ENCODE data around the gene ERC2.

The ERC2 gene

DNA sequence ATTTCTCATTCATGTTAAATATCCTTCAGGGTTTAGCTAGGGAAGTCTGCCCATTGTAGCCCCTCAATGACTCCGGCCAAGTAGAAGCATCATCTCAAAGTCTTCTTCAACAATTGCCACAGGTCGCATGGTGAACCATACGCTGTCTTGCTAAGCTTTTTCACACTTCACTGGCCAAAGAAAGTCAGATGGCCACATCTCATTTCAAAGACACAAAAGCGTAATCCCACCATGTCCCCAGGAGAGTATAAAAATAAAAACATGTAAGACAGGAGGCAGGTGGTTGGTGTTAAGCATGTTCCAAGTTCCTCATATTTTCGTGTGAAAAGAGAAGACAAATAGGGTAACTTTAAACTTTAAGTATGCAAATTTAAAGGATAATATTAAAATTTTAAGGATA, 147.4 kb downstream of the ERC2 start:
- H3K79me2 ChIP-seq (ENCODE audit: insufficient read depth, low read length): no peaks in the 10 kb centered on the region
- H3K9ac ChIP-seq (ENCODE audit: low read depth, low read length, poor library complexity, severe bottlenecking): no peak overlapping the region
- no peak for TF ChIP-seq EZH2phosphoT487 (IDR thresholded peaks at IDR 0.05; ENCODE audit: borderline replicate concordance)
- TF ChIP-seq, protein P1, sequence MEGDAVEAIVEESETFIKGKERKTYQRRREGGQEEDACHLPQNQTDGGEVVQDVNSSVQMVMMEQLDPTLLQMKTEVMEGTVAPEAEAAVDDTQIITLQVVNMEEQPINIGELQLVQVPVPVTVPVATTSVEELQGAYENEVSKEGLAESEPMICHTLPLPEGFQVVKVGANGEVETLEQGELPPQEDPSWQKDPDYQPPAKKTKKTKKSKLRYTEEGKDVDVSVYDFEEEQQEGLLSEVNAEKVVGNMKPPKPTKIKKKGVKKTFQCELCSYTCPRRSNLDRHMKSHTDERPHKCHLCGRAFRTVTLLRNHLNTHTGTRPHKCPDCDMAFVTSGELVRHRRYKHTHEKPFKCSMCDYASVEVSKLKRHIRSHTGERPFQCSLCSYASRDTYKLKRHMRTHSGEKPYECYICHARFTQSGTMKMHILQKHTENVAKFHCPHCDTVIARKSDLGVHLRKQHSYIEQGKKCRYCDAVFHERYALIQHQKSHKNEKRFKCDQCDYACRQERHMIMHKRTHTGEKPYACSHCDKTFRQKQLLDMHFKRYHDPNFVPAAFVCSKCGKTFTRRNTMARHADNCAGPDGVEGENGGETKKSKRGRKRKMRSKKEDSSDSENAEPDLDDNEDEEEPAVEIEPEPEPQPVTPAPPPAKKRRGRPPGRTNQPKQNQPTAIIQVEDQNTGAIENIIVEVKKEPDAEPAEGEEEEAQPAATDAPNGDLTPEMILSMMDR (conservative IDR thresholded peaks at IDR 0.05; ENCODE audit: low read length): no peak
- no peaks in the 10 kb centered on the region for H3K9me3 ChIP-seq (ENCODE audit: insufficient read depth, low read depth, low read length)
- H3F3A ChIP-seq (ENCODE audit: low read depth): no peaks in the 10 kb centered on the region
- H2AFZ ChIP-seq (ENCODE audit: low read length): no peak overlapping the region
- no peaks in the 10 kb centered on the region for H3K9me2 ChIP-seq (replicated peaks; ENCODE audit: low read depth, low read length)
- no peaks in the 10 kb centered on the region for H4K20me1 ChIP-seq (ENCODE audit: insufficient read depth, low read length, poor library complexity, severe bottlenecking)
- no peaks in the 10 kb centered on the region for H3K4me1 ChIP-seq (ENCODE audit: insufficient read depth, low read length, poor library complexity, severe bottlenecking)
- no peaks in the 10 kb centered on the region for H3K36me3 ChIP-seq (ENCODE audit: insufficient read depth, low read length)
- H3K4me2 ChIP-seq (ENCODE audit: low read depth, low read length, poor library complexity, severe bottlenecking): no peak overlapping the region
- H3K4me3 ChIP-seq (ENCODE audit: low read length, poor library complexity, severe bottlenecking): no peak overlapping the region
- no peaks in the 10 kb centered on the region for H3K27me3 ChIP-seq (ENCODE audit: insufficient read depth, low read length, poor library complexity, severe bottlenecking)

DNA sequence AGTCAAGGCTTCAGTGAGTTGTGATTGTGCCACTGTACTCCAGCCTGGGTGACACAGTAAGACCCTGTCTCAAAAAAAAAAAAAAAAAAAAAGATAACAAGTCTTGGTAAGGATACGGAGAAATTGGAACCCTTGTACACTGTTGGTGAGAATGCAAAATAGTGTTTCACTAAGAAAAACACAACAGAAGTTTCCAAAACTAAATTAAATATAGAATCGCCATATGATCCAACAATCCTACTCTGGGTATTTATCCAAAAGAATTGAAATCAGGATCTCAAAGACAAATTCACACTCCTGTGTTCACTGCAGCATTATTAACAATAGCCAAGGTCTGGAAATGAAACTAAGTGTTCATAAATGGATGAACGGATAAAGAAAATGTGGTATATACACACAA, 149.4 kb downstream of the ERC2 start:
- Histone ChIP-seq H3K9me3 (ENCODE audit: insufficient read depth, low read depth, low read length) (no peaks in the 10 kb centered on the region), H3K36me3 (ENCODE audit: insufficient read depth, low read length) (no peaks in the 10 kb centered on the region), H3K9me2 (replicated peaks; ENCODE audit: low read depth, low read length) (no peaks in the 10 kb centered on the region), H3K4me3 (ENCODE audit: low read length, poor library complexity, severe bottlenecking) (no peak overlapping the region), H3K9ac (ENCODE audit: low read depth, low read length, poor library complexity, severe bottlenecking) (no peak overlapping the region), H3K27me3 (ENCODE audit: insufficient read depth, low read length, poor library complexity, severe bottlenecking) (no peaks in the 10 kb centered on the region), H3F3A (ENCODE audit: low read depth) (no peaks in the 10 kb centered on the region), H3K79me2 (ENCODE audit: insufficient read depth, low read length) (no peaks in the 10 kb centered on the region), H3K4me2 (ENCODE audit: low read depth, low read length, poor library complexity, severe bottlenecking) (no peak overlapping the region), H3K4me1 (ENCODE audit: insufficient read depth, low read length, poor library complexity, severe bottlenecking) (no peaks in the 10 kb centered on the region), H4K20me1 (ENCODE audit: insufficient read depth, low read length, poor library complexity, severe bottlenecking) (no peaks in the 10 kb centered on the region), H2AFZ (ENCODE audit: low read length) (no peak overlapping the region)
- TF ChIP-seq EZH2phosphoT487 (IDR thresholded peaks at IDR 0.05; ENCODE audit: borderline replicate concordance): no peak
- TF ChIP-seq, protein P1 (conservative IDR thresholded peaks at IDR 0.05; ENCODE audit: low read length): no peak

DNA sequence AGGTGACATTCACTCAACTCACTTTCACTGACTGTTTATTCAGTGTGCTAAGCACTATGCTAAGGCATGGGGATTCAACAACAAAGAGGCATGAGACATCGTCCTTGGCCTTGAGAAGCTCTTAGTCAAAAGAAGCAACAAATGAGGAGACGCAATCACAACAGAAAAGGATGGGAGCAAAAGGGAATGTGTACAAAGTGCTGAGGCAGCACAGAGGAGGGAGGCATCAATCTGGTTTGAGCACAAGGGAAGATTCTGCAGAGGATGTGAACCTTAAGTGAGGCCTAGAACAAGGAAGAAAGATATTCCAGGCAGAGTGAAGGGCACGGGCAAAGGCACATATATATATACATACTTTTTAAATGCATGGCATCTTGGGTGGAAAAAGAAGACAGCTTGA, 151.3 kb downstream of the ERC2 start:
- H3K9ac ChIP-seq (ENCODE audit: low read depth, low read length, poor library complexity, severe bottlenecking): no peak overlapping the region
- no peaks in the 10 kb centered on the region for H3K4me1 ChIP-seq (ENCODE audit: insufficient read depth, low read length, poor library complexity, severe bottlenecking)
- no peak for TF ChIP-seq EZH2phosphoT487 (IDR thresholded peaks at IDR 0.05; ENCODE audit: borderline replicate concordance)
- TF ChIP-seq, protein P1 (conservative IDR thresholded peaks at IDR 0.05; ENCODE audit: low read length): no peak
- H2AFZ ChIP-seq (ENCODE audit: low read length): no peak overlapping the region
- no peaks in the 10 kb centered on the region for H4K20me1 ChIP-seq (ENCODE audit: insufficient read depth, low read length, poor library complexity, severe bottlenecking)
- H3K4me3 ChIP-seq (ENCODE audit: low read length, poor library complexity, severe bottlenecking): no peak overlapping the region
- no peaks in the 10 kb centered on the region for H3F3A ChIP-seq (ENCODE audit: low read depth)
- no peak overlapping the region for H3K4me2 ChIP-seq (ENCODE audit: low read depth, low read length, poor library complexity, severe bottlenecking)
- H3K79me2 ChIP-seq (ENCODE audit: insufficient read depth, low read length): no peaks in the 10 kb centered on the region
- H3K36me3 ChIP-seq (ENCODE audit: insufficient read depth, low read length): no peaks in the 10 kb centered on the region
- H3K9me3 ChIP-seq (ENCODE audit: insufficient read depth, low read depth, low read length): no peaks in the 10 kb centered on the region
- no peaks in the 10 kb centered on the region for H3K9me2 ChIP-seq (replicated peaks; ENCODE audit: low read depth, low read length)
- H3K27me3 ChIP-seq (ENCODE audit: insufficient read depth, low read length, poor library complexity, severe bottlenecking): no peaks in the 10 kb centered on the region
